Stimulated activated CD8-positive, alpha-beta memory T cell treated with anti-CD3 and anti-CD28 coated beads, Interleukin-15, amount 100 ng/mL, for 24 hours (primary cell): ENCODE results near the gene PSRC1.

Source experiments
- DNase-seq: peaks from one replicate; pipeline ENCODE4 v3.0.0-alpha.2; 2020; ENCODE audit warnings: low read depth

PSRC1 gene

GRCh38 chr1:109258481-109259466, 24.2 kb downstream of the PSRC1 start:
- DNase-seq = no peak

GRCh38 chr1:109257682-109258421, 25.1 kb downstream of the PSRC1 start:
- DNase-seq = no peak

- no peak for DNase-seq
These were observed 25.8 kb downstream of the PSRC1 start for GRCh38 chr1:109256971-109257681.

- DNase-seq = no peak
These were observed 26.9 kb downstream of the PSRC1 start for GRCh38 chr1:109256085-109256484.

GRCh38 chr1:109255678-109256077, 27.3 kb downstream of the PSRC1 start:
- no peak for DNase-seq

- no peak for DNase-seq
These were observed 27.8 kb downstream of the PSRC1 start for GRCh38 chr1:109255097-109255651.

- DNase-seq = no peak
These were observed 28.3 kb downstream of the PSRC1 start for GRCh38 chr1:109254621-109255096.

GRCh38 chr1:109253803-109254620, 28.9 kb downstream of the PSRC1 start:
- DNase-seq = no peak

GRCh38 chr1:109252893-109253802, 29.8 kb downstream of the PSRC1 start:
- no peak for DNase-seq

GRCh38 chr1:109252167-109252892, 30.6 kb downstream of the PSRC1 start:
- DNase-seq = no peak

- DNase-seq = no peak
These were observed 31.4 kb downstream of the PSRC1 start for GRCh38 chr1:109251277-109252166.

GRCh38 chr1:109250454-109251276, 32.3 kb downstream of the PSRC1 start:
- DNase-seq = no peak

GRCh38 chr1:109249654-109250401, 33.1 kb downstream of the PSRC1 start:
- DNase-seq = no peak

GRCh38 chr1:109248797-109249629, 33.9 kb downstream of the PSRC1 start, which contains the start of gene CELSR2:
Gene CELSR2 (plus strand): TSS chr1:109249539. CDS start chr1:109250080, 541 bp downstream.
- DNase-seq = peak; percentile 30

- DNase-seq = no peak
These were observed 34.5 kb downstream of the PSRC1 start for GRCh38 chr1:109248444-109248796.
